H1 (cell line): ENCODE results near the gene YIPF2. TPM values are rescaled to one million over a fixed set of nuclear protein-coding genes. Genes with fewer than 3 reads are reported as not detected.
A peak's percentile ranks its signal among the peaks of the same experiment; 100 is the strongest.

Experiments used
- CTCF ChIA-PET: fragments of 300-600 bp; sonication (Branson Sonifier 250); formaldehyde crosslinking; loops from one replicate; lab custom pipeline; 2021; ENCODE audit not compliant: partially characterized antibody; lab: Charles Lee
- POLR2A ChIA-PET: fragments of 300-600 bp; sonication (Branson Sonifier 250); formaldehyde crosslinking; loops from one replicate; lab custom pipeline; 2021; ENCODE audit warnings: inconsistent platforms; ENCODE audit not compliant: partially characterized antibody; lab: Charles Lee
- DNase-seq, 2 experiments: peaks; one replicate each; pipeline versions ENCODE4 v3.0.0 to v3.0.0-alpha.2; 2010 to 2022; ENCODE audit warnings: low spot score in 2 of 2, low read depth in 1 of 2, mixed read lengths in 1 of 2
- FAIRE-seq: peaks from 2 replicates; lab custom pipeline; 2011; peaks lifted over from hg19 to GRCh38; lab: Jason Lieb, UNC
- H2AFZ ChIP-seq: 2 replicates; pipeline ENCODE4 v1.8.1; 2012; ENCODE audit warnings: low read length, inconsistent platforms
- H2AK5ac ChIP-seq: 2 replicates; pipeline ENCODE4 v1.6.1; 2013; ENCODE audit warnings: low read depth, low read length
- H2BK120ac ChIP-seq: replicated peaks from 2 replicates; pipeline ENCODE3; 2013; ENCODE audit warnings: low read depth, low read length, inconsistent platforms
- H2BK12ac ChIP-seq: 2 replicates; pipeline ENCODE4 v1.6.1; 2013; ENCODE audit warnings: low read depth, low read length
- H2BK15ac ChIP-seq: 2 replicates; pipeline ENCODE4 v1.6.1; 2013; ENCODE audit warnings: low read length
- H2BK20ac ChIP-seq: 2 replicates; pipeline ENCODE4 v1.6.1; 2013; ENCODE audit warnings: low read length
- H2BK5ac ChIP-seq: 2 replicates; pipeline ENCODE4 v1.6.1; 2013; ENCODE audit warnings: low read depth, low read length
- H3K14ac ChIP-seq: 2 replicates; pipeline ENCODE4 v1.6.1; 2013; ENCODE audit warnings: inconsistent platforms; ENCODE audit not compliant: insufficient read length
- H3K18ac ChIP-seq: 2 replicates; pipeline ENCODE4 v1.6.1; 2013; ENCODE audit warnings: low read length; ENCODE audit errors: extremely low read depth
- H3K23ac ChIP-seq: 2 replicates; pipeline ENCODE4 v1.6.1; 2013; ENCODE audit warnings: inconsistent platforms; ENCODE audit not compliant: insufficient read length
- H3K23me2 ChIP-seq: 2 replicates; pipeline ENCODE4 v1.6.1; 2013; ENCODE audit warnings: low read depth, low read length
- H3K27ac ChIP-seq: 2 replicates; pipeline ENCODE4 v1.6.1; 2011; ENCODE audit warnings: low read depth, low read length, inconsistent platforms
- H3K27me3 ChIP-seq, 4 experiments: replicated peaks in 1 of 4; 1 replicate in 1 of 4; 2 replicates in 3 of 4; pipeline versions ENCODE4 v1.6.1 to v1.8.1; 2011 to 2013; ENCODE audit warnings: low read length in 3 of 4, mild to moderate bottlenecking in 3 of 4, inconsistent platforms in 2 of 4, mixed read lengths in 2 of 4, moderate library complexity in 1 of 4; ENCODE audit not compliant: control insufficient read depth in 3 of 4, insufficient read depth in 3 of 4; ENCODE audit errors: extremely low read depth in 1 of 4
- H3K36me3 ChIP-seq, 4 experiments: 2 replicates each; pipeline versions ENCODE4 v1.6.1 to v1.8.1; 2011 to 2013; ENCODE audit warnings: mild to moderate bottlenecking in 4 of 4, low read length in 3 of 4, moderate library complexity in 2 of 4, control low read depth in 1 of 4, inconsistent platforms in 1 of 4; ENCODE audit not compliant: insufficient read depth in 4 of 4, control insufficient read depth in 2 of 4
- H3K4ac ChIP-seq: replicated peaks from 2 replicates; pipeline ENCODE3; 2013; ENCODE audit warnings: low read length, low read depth, mixed read lengths, inconsistent platforms; ENCODE audit not compliant: insufficient read length
- H3K4me1 ChIP-seq, 4 experiments: replicated peaks in 1 of 4; 1 replicate in 1 of 4; 2 replicates in 3 of 4; pipeline versions ENCODE4 v1.6.1 to v1.8.1; 2011 to 2013; ENCODE audit warnings: low read length in 3 of 4, inconsistent platforms in 2 of 4, mixed read lengths in 1 of 4; ENCODE audit not compliant: insufficient read depth in 4 of 4, control insufficient read depth in 3 of 4
- H3K4me2 ChIP-seq, 2 experiments: 2 replicates each; pipeline versions ENCODE4 v1.6.1 to v1.8.1; 2011 to 2013; ENCODE audit warnings: low read depth in 2 of 2, low read length in 2 of 2, control low read depth in 1 of 2, inconsistent platforms in 1 of 2, mild to moderate bottlenecking in 1 of 2; ENCODE audit not compliant: insufficient read depth in 1 of 2
- H3K4me3 ChIP-seq, 4 experiments: fragments of 200-600, 300-600 bp in 1 of 4; sonication (generic), shearing (Covaris generic), sonication (Bioruptor Twin) in 1 of 4; 2 replicates each; pipeline versions ENCODE4 v1.5.1 to v1.8.1; 2011 to 2016; ENCODE audit warnings: low read length in 4 of 4, low read depth in 3 of 4, control low read depth in 2 of 4, inconsistent platforms in 2 of 4, mild to moderate bottlenecking in 2 of 4, mixed read lengths in 1 of 4, moderate library complexity in 1 of 4; ENCODE audit not compliant: insufficient read depth in 2 of 4; ENCODE audit errors: extremely low read depth in 1 of 4
- H3K56ac ChIP-seq: replicated peaks from 2 replicates; pipeline ENCODE3; 2013; ENCODE audit warnings: low read depth, mild to moderate bottlenecking, mixed read lengths, low read length, inconsistent platforms; ENCODE audit not compliant: insufficient read length
- H3K79me1 ChIP-seq: 2 replicates; pipeline ENCODE4 v1.6.1; 2013; ENCODE audit warnings: low read depth, low read length, control low read depth
- H3K79me2 ChIP-seq, 2 experiments: 2 replicates each; pipeline versions ENCODE4 v1.6.1 to v1.8.1; 2012 to 2013; ENCODE audit warnings: low read length in 2 of 2, mild to moderate bottlenecking in 2 of 2, inconsistent platforms in 1 of 2; ENCODE audit not compliant: insufficient read depth in 2 of 2, control insufficient read depth in 1 of 2
- H3K9ac ChIP-seq, 4 experiments: replicated peaks in 1 of 4; 1 replicate in 1 of 4; 2 replicates in 3 of 4; pipeline versions ENCODE4 v1.6.1 to v1.8.1; 2011 to 2013; ENCODE audit warnings: low read depth in 3 of 4, low read length in 3 of 4, control low read depth in 2 of 4, mild to moderate bottlenecking in 2 of 4, moderate library complexity in 2 of 4, inconsistent platforms in 1 of 4; ENCODE audit errors: extremely low read depth in 1 of 4
- H3K9me3 ChIP-seq, 2 experiments: 2 replicates each; pipeline versions ENCODE4 v1.6.1 to v1.8.1; 2012 to 2013; ENCODE audit warnings: mild to moderate bottlenecking in 2 of 2, moderate library complexity in 2 of 2, control low read depth in 1 of 2, inconsistent platforms in 1 of 2, low read depth in 1 of 2, low read length in 1 of 2, mixed read lengths in 1 of 2; ENCODE audit not compliant: insufficient read depth in 2 of 2
- H4K20me1 ChIP-seq, 2 experiments: replicated peaks in 1 of 2; 2 replicates each; pipeline versions ENCODE3 to v1.8.1; 2011 to 2013; ENCODE audit warnings: inconsistent platforms in 2 of 2, low read length in 2 of 2, mild to moderate bottlenecking in 1 of 2; ENCODE audit not compliant: insufficient read depth in 2 of 2, control insufficient read depth in 1 of 2
- H4K5ac ChIP-seq: 2 replicates; pipeline ENCODE4 v1.6.1; 2013; ENCODE audit warnings: low read length, low read depth, mixed read lengths, inconsistent platforms; ENCODE audit not compliant: insufficient read length
- H4K8ac ChIP-seq: 2 replicates; pipeline ENCODE4 v1.8.0; 2013; ENCODE audit warnings: mild to moderate bottlenecking, moderate library complexity, low read length, inconsistent platforms; ENCODE audit not compliant: insufficient read depth; ENCODE audit errors: extremely low read depth
- H4K91ac ChIP-seq: replicated peaks from 2 replicates; pipeline ENCODE3; 2013; ENCODE audit warnings: low read length, mixed read lengths, inconsistent platforms; ENCODE audit not compliant: insufficient read length
- CHD2 ChIP-seq: IDR thresholded peaks from 2 replicates; pipeline ENCODE4 v1.6.1; 2012; ENCODE audit warnings: low read length, improper control_type of control experiment
- WGBS, 2 experiments: shearing (Covaris generic) in 1 of 2; methylation state at CpG; one replicate each; pipeline versions ENCODE4 v1.1.6 to v1.1.7; 2013 to 2015; ENCODE audit warnings: low lambda C conversion rate in 2 of 2, mixed read lengths in 2 of 2, inconsistent platforms in 1 of 2, low coverage in 1 of 2, missing lambda C conversion rate in 1 of 2; ENCODE audit not compliant: insufficient replicate concordance in 2 of 2, insufficient coverage in 1 of 2, insufficient read length in 1 of 2; ENCODE audit errors: extremely low coverage in 1 of 2, missing lambda C conversion rate in 1 of 2; 5-methylcytosine and 5-hydroxymethylcytosine counted together
- polyA plus RNA-seq, 7 experiments: library from polyadenylated mRNA; depleted of rRNA in 3 of 7; stranded (reverse) in 5 of 7; unstranded in 2 of 7; fragments of >200 nt in 5 of 7; fragments of 200-250 nt in 2 of 7; gene quantifications; 1 replicate in 5 of 7; 2 replicates in 1 of 7; 4 replicates in 1 of 7; pipeline versions ENCODE4 v1.2.1 to v1.2.3, GENCODE V29; 2011 to 2013; ENCODE audit warnings: missing spikeins in 2 of 7, mixed read lengths in 2 of 7
- total RNA-seq: library from RNA; stranded (reverse); fragmentation: NEBNext Ultra II Directional; extraction: Animal tissue kit (Norgen Biotek cat#: 25700); gene quantifications from 2 replicates; pipeline ENCODE4 v1.2.1, GENCODE V29; 2021

Gene YIPF2
- total and polyA plus RNA-seq, 2 of the 8 experiments (the other 6 are each of a cell fraction or from before 2014, with no cell fraction given) = 48.3 to 112 TPM

DNA sequence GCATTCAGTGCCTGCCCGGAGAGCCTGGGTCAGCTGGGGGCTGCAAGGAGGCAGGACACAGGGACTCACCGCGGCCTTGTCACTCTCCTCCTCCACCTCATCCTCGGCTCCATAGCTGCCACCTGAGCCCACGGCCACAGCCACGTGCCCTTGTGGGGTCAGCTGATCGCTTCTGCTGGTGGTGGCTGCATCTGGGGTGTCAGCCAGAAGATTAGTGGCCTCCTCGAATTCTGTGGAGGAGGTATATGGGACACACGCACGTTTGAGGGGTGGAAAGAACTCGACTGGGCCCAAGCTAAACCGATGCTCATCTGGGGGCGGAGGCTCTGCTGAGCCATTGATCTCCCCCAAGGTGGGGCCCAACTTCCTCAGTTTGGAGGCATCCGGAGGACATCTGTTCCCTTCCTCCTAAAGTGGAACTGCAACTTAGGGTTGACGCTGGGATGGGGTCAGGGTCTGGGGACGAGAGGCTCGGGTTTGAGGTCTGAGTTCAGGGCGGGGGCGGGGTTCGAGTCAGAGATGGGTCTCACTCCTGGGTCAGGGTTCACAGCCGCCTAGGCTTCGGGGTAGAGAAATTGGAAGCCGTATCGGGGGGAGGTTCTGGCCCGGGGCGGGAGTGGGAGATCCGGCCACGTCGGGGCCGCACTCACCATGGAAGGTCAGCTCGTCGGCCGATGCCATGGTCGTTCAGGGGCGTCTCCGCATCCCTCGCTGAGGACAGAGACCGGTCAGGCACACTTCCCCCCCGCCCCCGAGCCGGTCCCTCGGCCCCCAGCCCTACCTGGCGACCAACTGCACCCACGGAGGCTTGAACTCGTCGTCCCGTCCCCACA, 493 bp downstream of the YIPF2 start:
- Histone ChIP-seq H3K4ac (peak overlapping the region; percentile 21), H2AK5ac (no peak overlapping the region), H3K4me1 (peaks cover 0 to 6% (median 1%) of the 10 kb centered on the region in 4 experiments; a peak in 4 of 7 replicates), H3K27ac (no peak overlapping the region), H3K9me3 (no peaks in the 10 kb centered on the region), H2BK15ac (no peak overlapping the region), H3K23ac (no peak overlapping the region), H2BK5ac (no peak overlapping the region), H2BK12ac (no peak overlapping the region), H3K36me3 (peaks cover 0 to 15% (median 7%) of the 10 kb centered on the region in 4 experiments; a peak in 6 of 8 replicates), H3K56ac (no peak overlapping the region), H3K23me2 (peaks cover 11% of the 10 kb centered on the region), H2AFZ (no peak overlapping the region), H2BK20ac (no peak overlapping the region), H3K27me3 (no peaks in the 10 kb centered on the region), H3K79me1 (peaks cover 8% of the 10 kb centered on the region; the same call in 1 of the 2 replicates), H4K91ac (no peak overlapping the region), H3K4me3 (peak overlapping the region; percentile 71 to 95 (median 84)), H3K18ac (no peak overlapping the region), H3K14ac (no peak overlapping the region), H4K5ac (no peak overlapping the region), H4K8ac (no peak overlapping the region), H3K4me2 (peak overlapping the region; percentile 73 to 94), H4K20me1 (peaks cover 0 to 12% of the 10 kb centered on the region in 2 experiments), H3K79me2 (peaks cover 7 to 25% of the 10 kb centered on the region in 2 experiments; a peak in 3 of 4 replicates), H2BK120ac (no peak overlapping the region), H3K9ac (peak overlapping the region in 2 of 4 experiments; percentile 38 to 47; a peak in 4 of 7 replicates)
- ChIA-PET POLR2A (interaction anchor here (0.7 to 1.2 kb wide), 8 partner anchors 10 to 146 kb away, joined by 3 to 7 read pairs (median 3); no protein-coding TSS in a partner anchor), CTCF (interaction anchor here (0.5 to 1.3 kb wide), 7 partner anchors 8 to 475 kb away, joined by 3 to 5 read pairs (median 3); no protein-coding TSS in a partner anchor)
- TF ChIP-seq CHD2 = no peak
- DNase-seq (no peak), FAIRE-seq (no peak)
- 35% methylated on average over 27 of the region's 47 CpGs; no CpG with 5 or more reads in 1 of the 2 experiments for WGBS, 2 experiments
